CD8-positive, alpha-beta memory T cell (primary cell): ENCODE results near the gene RARRES2. TPM values are rescaled to one million over a fixed set of nuclear protein-coding genes. Genes with fewer than 3 reads are reported as not detected.
"Not testable (repeated sequence)": the region's sequence is repeated elsewhere in the genome, so short reads cannot be mapped to it uniquely, and the experiment has no call there.

ENCODE experiments used
- CTCF ChIA-PET: fragments of 350-600 bp; sonication (Branson Sonifier 250); formaldehyde crosslinking; loops from one replicate; lab custom pipeline; 2021; ENCODE audit warnings: antibody characterized with exemption; lab: Charles Lee
- POLR2A ChIA-PET: fragments of 350-600 bp; sonication (Branson Sonifier 250); formaldehyde crosslinking; loops from one replicate; lab custom pipeline; 2021; ENCODE audit warnings: antibody characterized with exemption; lab: Charles Lee
- DNase-seq, 5 donors: peaks; one replicate each; pipeline versions ENCODE4 v3.0.0 to v3.0.0-alpha.2; 2020 to 2022; ENCODE audit warnings: mixed read lengths in 1 of 5
- H3K27ac ChIP-seq: one replicate; pipeline ENCODE4 v1.7.0; 2013; ENCODE audit warnings: low read depth, mild to moderate bottlenecking, low read length, moderate library complexity
- H3K27me3 ChIP-seq: 2 replicates; pipeline ENCODE4 v1.7.0; 2013; ENCODE audit warnings: low read length, mild to moderate bottlenecking; ENCODE audit not compliant: insufficient read depth, poor library complexity, severe bottlenecking
- H3K36me3 ChIP-seq: 2 replicates; pipeline ENCODE4 v1.7.0; 2013; ENCODE audit warnings: mild to moderate bottlenecking, low read length, moderate library complexity; ENCODE audit not compliant: insufficient read depth
- H3K4me1 ChIP-seq: 2 replicates; pipeline ENCODE4 v1.7.0; 2013; ENCODE audit warnings: mild to moderate bottlenecking, low read length, moderate library complexity; ENCODE audit not compliant: insufficient read depth
- H3K4me3 ChIP-seq: 2 replicates; pipeline ENCODE4 v1.7.0; 2013; ENCODE audit warnings: mild to moderate bottlenecking, low read length
- H3K9me3 ChIP-seq: 2 replicates; pipeline ENCODE4 v1.7.0; 2013; ENCODE audit warnings: mild to moderate bottlenecking, low read length
- H3K27ac Mint-ChIP-seq, 8 donors: one replicate each; pipeline ENCODE4 v1.8.0; 2020 to 2021; ENCODE audit warnings: mixed read lengths in 8 of 8, mild to moderate bottlenecking in 6 of 8, inconsistent platforms in 3 of 8, moderate library complexity in 3 of 8
- H3K27me3 Mint-ChIP-seq, 2 donors: one replicate each; pipeline ENCODE4 v1.8.0; 2020 to 2021; ENCODE audit warnings: mixed read lengths in 2 of 2, mild to moderate bottlenecking in 1 of 2, moderate library complexity in 1 of 2
- H3K36me3 Mint-ChIP-seq, 3 donors: one replicate each; pipeline ENCODE4 v1.8.0; 2020 to 2021; ENCODE audit warnings: mixed read lengths in 3 of 3, inconsistent platforms in 1 of 3, mild to moderate bottlenecking in 1 of 3
- H3K4me1 Mint-ChIP-seq, 3 donors: one replicate each; pipeline ENCODE4 v1.8.0; 2020 to 2021; ENCODE audit warnings: mixed read lengths in 3 of 3, inconsistent platforms in 1 of 3, mild to moderate bottlenecking in 1 of 3
- H3K4me3 Mint-ChIP-seq, 7 donors: one replicate each; pipeline ENCODE4 v1.8.0; 2020 to 2021; ENCODE audit warnings: mixed read lengths in 7 of 7, mild to moderate bottlenecking in 6 of 7, moderate library complexity in 4 of 7, inconsistent platforms in 2 of 7
- H3K9me3 Mint-ChIP-seq, 5 donors: one replicate each; pipeline ENCODE4 v1.8.0; 2020 to 2022; ENCODE audit warnings: mixed read lengths in 5 of 5, mild to moderate bottlenecking in 3 of 5, moderate library complexity in 2 of 5, inconsistent platforms in 1 of 5
- polyA plus RNA-seq: library from polyadenylated mRNA; unstranded; fragments of 300-500 nt; fragmentation: Illumina TruSeq; gene quantifications from one replicate; pipeline ENCODE4 v1.2.3, GENCODE V29; 2021
- total RNA-seq, 2 experiments: library from RNA; stranded (reverse); gene quantifications; one replicate each; pipeline ENCODE4 v1.2.3, GENCODE V29; 2021

The RARRES2 gene
- not detected for total RNA-seq
- polyA plus RNA-seq = not detected

DNA sequence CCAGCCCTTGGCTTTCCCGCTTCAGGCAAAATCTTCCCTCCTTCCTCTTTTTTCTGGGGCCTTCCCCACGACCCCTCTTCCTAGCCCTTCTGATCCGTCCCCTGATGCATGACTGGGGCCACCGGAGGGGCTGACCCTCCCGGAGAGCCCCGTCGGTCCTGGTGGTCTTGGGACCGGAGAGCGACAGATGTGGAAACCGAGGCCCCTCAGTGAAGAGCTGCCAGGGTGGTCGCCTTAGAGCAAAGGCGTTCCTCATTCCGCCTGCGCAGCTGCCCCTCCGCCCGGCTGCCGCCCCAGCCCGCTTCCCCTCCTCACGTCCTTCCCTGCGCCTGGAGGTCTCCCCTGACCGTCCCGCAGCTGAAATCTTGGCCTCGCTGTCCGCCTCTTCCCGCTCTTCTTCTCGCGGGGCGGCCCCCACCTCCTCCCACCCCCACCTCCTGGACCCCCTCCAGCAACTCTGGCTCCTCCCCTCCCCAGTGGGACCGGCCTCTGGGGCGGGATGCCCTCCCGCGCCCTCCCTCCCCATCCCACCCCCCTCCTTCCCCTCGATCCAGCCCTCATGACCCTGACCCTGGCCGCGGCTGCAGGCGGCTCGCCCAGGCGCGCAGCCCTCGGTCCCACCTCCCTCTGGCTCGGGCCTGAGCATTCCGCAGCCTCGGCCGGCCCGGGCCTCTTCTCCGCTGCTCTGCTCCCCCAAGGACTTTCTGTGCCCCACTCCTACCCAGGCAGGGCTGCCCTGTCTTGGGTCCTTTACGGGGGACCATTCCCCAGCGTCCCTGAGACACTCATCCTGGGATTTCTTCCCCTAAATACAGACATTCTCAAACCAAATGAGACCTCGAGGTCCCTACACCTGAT, at the start of gene RARRES2:
Gene RARRES2, minus strand, starts transcription at position 367 of the 858 bp plus-strand sequence. CDS start 1,020 bp downstream, outside the sequence.
- no peak within 1 kb of the TSS for H3K4me3 ChIP-seq
- no peaks in the 10 kb centered on the region for H3K9me3 ChIP-seq
- peaks cover 0 to 20% (median 5%) of the 10 kb centered on the region in 3 donors for H3K4me1 Mint-ChIP-seq
- H3K36me3 ChIP-seq = no peaks in the 10 kb centered on the region
- no peak within 1 kb of the TSS for H3K4me3 Mint-ChIP-seq
- no peak within 1 kb of the TSS for H3K27ac ChIP-seq
- DNase-seq = no peak
- H3K9me3 Mint-ChIP-seq = peaks cover 0 to 12% (median 8%) of the 10 kb centered on the region in 5 donors
- peaks cover 3% of the 10 kb centered on the region for H3K27me3 ChIP-seq
- peaks cover 4% of the 10 kb centered on the region for H3K4me1 ChIP-seq
- peaks cover 37 to 46% of the 10 kb centered on the region in 2 donors for H3K27me3 Mint-ChIP-seq
- POLR2A ChIA-PET = no interaction called here
- peak within 1 kb of the TSS in 3 of 8 donors; percentile 2 to 58 (median 12) for H3K27ac Mint-ChIP-seq
- CTCF ChIA-PET = no interaction called here
- peaks cover 3 to 8% (median 8%) of the 10 kb centered on the region in 3 donors for H3K36me3 Mint-ChIP-seq

DNA sequence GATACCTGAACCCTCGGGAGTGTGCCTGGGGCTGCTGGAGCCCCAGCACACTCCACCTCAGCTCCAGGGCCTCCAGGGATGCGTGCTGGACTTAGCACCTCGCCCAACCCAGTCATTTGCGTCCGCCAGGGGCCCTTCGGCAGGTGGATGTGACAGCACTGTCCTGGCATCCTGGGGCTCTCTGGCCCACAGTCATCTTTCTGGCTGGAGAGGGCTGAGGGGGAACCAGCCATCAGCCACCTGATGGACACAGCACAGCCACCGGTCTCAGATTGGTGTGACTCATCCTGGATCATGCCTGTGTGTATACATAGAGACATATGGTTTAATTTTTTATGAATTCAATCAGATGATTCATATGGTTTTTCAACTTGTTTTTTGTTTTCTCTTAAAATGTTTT, 48.8 kb upstream of the RARRES2 start:
- Mint-ChIP-seq H3K9me3 (no peaks in the 10 kb centered on the region), H3K36me3 (peaks cover 0 to 4% (median 4%) of the 10 kb centered on the region in 3 donors), H3K27me3 (peaks cover 0 to 2% of the 10 kb centered on the region in 2 donors), H3K4me1 (peaks cover 0 to 7% (median 0%) of the 10 kb centered on the region in 3 donors), H3K27ac (no peak overlapping the region), H3K4me3 (no peak overlapping the region)
- no peak for DNase-seq
- H3K4me3 ChIP-seq = no peak overlapping the region
- H3K36me3 ChIP-seq = no peaks in the 10 kb centered on the region
- H3K4me1 ChIP-seq = no peaks in the 10 kb centered on the region
- H3K27me3 ChIP-seq = no peaks in the 10 kb centered on the region
- ChIA-PET POLR2A (interaction anchor here (0.6 kb wide), 1 partner anchor 11 kb away, joined by 3 read pairs; no protein-coding TSS in a partner anchor), CTCF (no interaction called here)
- no peaks in the 10 kb centered on the region for H3K9me3 ChIP-seq
- H3K27ac ChIP-seq = no peak overlapping the region

DNA sequence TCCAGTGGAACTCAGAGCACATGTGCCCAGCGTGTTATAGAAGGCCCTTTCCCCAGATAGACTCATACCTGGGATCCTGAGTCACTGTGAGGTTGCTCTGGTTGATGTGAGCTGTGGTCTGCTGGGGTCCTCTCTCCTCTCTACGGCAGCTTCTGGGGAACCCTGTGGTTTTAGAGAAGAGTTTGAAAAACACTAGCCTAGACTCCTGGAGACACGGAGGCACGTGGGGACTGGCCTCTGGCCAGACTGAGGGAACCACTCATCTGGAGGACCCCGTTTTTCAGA, 48.0 kb upstream of the RARRES2 start:
- no peaks in the 10 kb centered on the region for H3K4me1 Mint-ChIP-seq
- CTCF ChIA-PET = no interaction called here
- no peak overlapping the region for H3K4me3 Mint-ChIP-seq

DNA sequence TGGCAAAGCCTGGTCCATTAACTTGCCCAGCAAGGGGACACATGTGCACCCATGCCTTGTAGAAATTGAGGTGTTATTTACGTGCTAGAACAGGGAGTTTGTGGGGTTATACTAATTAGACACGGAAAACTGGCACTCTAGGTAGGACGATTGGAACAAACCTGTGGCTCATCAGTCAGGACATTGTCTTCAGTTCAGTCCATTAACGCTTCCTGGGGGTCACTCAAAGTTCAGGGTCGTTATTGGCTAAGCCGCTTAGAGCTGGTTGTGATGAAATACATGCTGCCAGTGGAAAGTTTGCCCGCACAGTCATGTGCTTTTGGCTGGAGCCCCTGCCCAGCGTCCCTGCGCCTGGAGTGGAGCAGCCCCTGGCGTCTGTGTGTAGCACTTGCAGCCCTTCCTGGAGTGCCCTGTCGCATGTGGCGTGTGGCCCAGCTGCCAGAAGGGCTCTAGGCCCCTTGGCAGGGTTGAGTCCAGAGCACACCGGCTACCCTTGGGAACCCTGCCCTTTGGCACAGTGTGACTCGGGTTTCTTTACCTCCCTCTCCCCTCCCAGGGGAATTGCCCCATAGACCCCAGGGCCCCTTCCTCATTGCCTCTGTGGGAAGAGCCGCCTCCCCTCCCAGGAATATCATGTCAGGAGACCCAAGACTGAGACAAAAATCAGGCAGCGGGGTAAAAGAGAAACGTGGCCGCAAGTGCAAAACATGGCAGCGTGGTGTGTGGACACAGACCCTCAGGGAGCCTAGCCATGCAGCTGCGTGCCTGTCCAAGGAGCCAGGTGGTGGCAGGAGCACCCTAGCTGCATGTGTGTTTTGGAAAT, 47.5 kb upstream of the RARRES2 start:
- H3K9me3 ChIP-seq = no peaks in the 10 kb centered on the region

More for the DNA sequence above, 48.0 kb upstream of the RARRES2 start:
- Mint-ChIP-seq H3K27me3 (peaks cover 0 to 2% of the 10 kb centered on the region in 2 donors), H3K27ac (no peak overlapping the region), H3K36me3 (peaks cover 0 to 4% (median 4%) of the 10 kb centered on the region in 3 donors), H3K9me3 (no peaks in the 10 kb centered on the region)
- Histone ChIP-seq H3K4me3 (no peak overlapping the region), H3K4me1 (no peaks in the 10 kb centered on the region), H3K9me3 (no peaks in the 10 kb centered on the region), H3K27ac (no peak overlapping the region), H3K27me3 (no peaks in the 10 kb centered on the region), H3K36me3 (no peaks in the 10 kb centered on the region)
- POLR2A ChIA-PET = no interaction called here
- no peak for DNase-seq

DNA sequence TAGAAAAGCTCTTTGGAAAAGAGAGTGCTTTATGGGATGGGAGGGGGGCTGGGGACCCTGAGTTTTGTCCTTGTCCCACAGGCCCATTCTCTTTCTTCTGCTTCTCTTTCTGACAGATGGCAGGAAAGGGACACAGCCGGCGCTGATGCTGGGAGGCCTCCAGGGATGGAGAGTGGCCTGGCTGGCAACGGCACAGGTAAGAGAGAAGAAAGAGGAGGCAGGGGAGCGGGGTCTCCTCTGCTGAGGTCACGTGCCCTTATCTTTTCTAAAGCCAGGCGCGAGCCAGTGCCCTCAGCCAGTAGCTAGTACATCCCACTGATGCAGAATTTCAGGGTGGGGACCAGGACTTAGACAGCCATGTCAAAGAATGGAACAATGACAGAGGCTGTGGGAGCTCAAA, 46.9 kb upstream of the RARRES2 start:
- no peak overlapping the region for H3K27ac ChIP-seq
- H3K9me3 Mint-ChIP-seq = no peaks in the 10 kb centered on the region
- POLR2A ChIA-PET = no interaction called here
- peaks cover 0 to 2% of the 10 kb centered on the region in 2 donors for H3K27me3 Mint-ChIP-seq
- H3K36me3 Mint-ChIP-seq = peaks cover 0 to 4% (median 4%) of the 10 kb centered on the region in 3 donors
- no peaks in the 10 kb centered on the region for H3K36me3 ChIP-seq
- H3K4me1 Mint-ChIP-seq = peaks cover 0 to under 1% (median 0%) of the 10 kb centered on the region in 3 donors
- H3K4me3 Mint-ChIP-seq = no peak overlapping the region
- H3K4me3 ChIP-seq = no peak overlapping the region
- H3K9me3 ChIP-seq = no peaks in the 10 kb centered on the region
- no peak overlapping the region for H3K27ac Mint-ChIP-seq
- CTCF ChIA-PET = no interaction called here
- DNase-seq = no peak
- H3K4me1 ChIP-seq = peaks cover 4% of the 10 kb centered on the region
- H3K27me3 ChIP-seq = no peaks in the 10 kb centered on the region

More for the DNA sequence above, 47.5 kb upstream of the RARRES2 start:
- no peak for DNase-seq
- no peaks in the 10 kb centered on the region for H3K36me3 ChIP-seq
- ChIA-PET POLR2A (no interaction called here), CTCF (no interaction called here)
- Mint-ChIP-seq H3K36me3 (peaks cover 0 to 4% (median 4%) of the 10 kb centered on the region in 3 donors), H3K4me1 (no peaks in the 10 kb centered on the region), H3K27ac (no peak overlapping the region), H3K27me3 (peaks cover 0 to 2% of the 10 kb centered on the region in 2 donors), H3K4me3 (no peak overlapping the region), H3K9me3 (no peaks in the 10 kb centered on the region)
- no peak overlapping the region for H3K27ac ChIP-seq
- no peaks in the 10 kb centered on the region for H3K4me1 ChIP-seq
- H3K4me3 ChIP-seq = no peak overlapping the region
- no peaks in the 10 kb centered on the region for H3K27me3 ChIP-seq

DNA sequence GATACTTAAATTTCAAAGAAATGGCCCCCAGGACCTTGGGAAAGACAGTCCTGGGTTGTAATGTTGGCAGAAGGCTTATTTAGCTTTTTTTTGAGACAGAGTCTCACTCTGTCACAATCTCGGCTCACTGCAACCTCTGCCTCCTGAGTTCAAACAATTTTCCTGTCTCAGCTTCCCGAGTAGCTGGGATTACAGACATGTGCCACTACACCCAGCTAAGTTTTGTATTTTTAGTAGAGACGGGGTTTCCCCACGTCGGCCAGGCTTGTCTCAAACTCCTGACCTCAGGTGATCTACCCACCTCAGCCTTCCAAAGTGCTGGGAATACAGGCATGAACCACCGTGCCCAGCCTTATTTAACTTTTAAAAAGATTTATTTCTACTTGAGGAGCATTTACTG, 44.5 kb upstream of the RARRES2 start:
- not testable (repeated sequence) for H3K4me1 ChIP-seq, H3K27ac ChIP-seq, H3K27ac Mint-ChIP-seq, H3K4me3 ChIP-seq, H3K27me3 Mint-ChIP-seq, H3K36me3 Mint-ChIP-seq, H3K36me3 ChIP-seq, H3K4me3 Mint-ChIP-seq, DNase-seq, H3K9me3 Mint-ChIP-seq, H3K9me3 ChIP-seq, H3K4me1 Mint-ChIP-seq, H3K27me3 ChIP-seq
- POLR2A ChIA-PET = interaction anchor here (0.7 kb wide), 1 partner anchor 95 kb away, joined by 3 read pairs; no protein-coding TSS in a partner anchor
- CTCF ChIA-PET = interaction anchor here (1.2 to 2.1 kb wide), 2 partner anchors 21 to 25 kb away, joined by 4 to 5 read pairs; no protein-coding TSS in a partner anchor

DNA sequence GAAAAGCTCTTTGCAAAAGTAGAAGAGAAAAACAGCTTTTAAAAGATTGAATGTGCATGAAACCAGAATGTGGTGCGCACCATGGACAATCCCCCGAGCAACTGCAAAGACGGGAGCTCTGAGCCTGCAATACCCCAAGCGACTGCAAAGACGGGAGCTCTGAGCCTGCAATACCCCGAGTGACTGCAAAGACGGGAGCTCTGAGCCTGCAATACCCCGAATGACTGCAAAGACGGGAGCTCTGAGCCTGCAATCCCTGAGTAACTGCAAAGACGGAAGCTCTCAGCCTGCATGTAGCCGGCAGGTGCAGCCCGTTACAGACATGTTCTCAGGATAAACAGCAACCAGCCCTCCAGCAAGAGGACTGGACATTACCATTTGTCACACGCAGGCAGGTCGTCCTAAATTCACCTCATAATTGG, 43.9 kb upstream of the RARRES2 start:
- H3K27me3 ChIP-seq = no peaks in the 10 kb centered on the region
- H3K27me3 Mint-ChIP-seq = peaks cover 0 to 2% of the 10 kb centered on the region in 2 donors
- H3K4me3 ChIP-seq = no peak overlapping the region
- peak overlapping the region in 1 of 7 donors; percentile 20 for H3K4me3 Mint-ChIP-seq
- ChIA-PET POLR2A (no interaction called here), CTCF (interaction anchor here (1.4 to 2.1 kb wide), 2 partner anchors 17 to 21 kb away, joined by 3 to 5 read pairs; no protein-coding TSS in a partner anchor)
- H3K27ac ChIP-seq = no peak overlapping the region
- H3K36me3 ChIP-seq = no peaks in the 10 kb centered on the region
- H3K9me3 ChIP-seq = no peaks in the 10 kb centered on the region
- H3K9me3 Mint-ChIP-seq = no peaks in the 10 kb centered on the region
- peaks cover 4% of the 10 kb centered on the region for H3K4me1 ChIP-seq
- no peak for DNase-seq
- peaks cover 2 to 14% (median 9%) of the 10 kb centered on the region in 3 donors for H3K4me1 Mint-ChIP-seq
- peak overlapping the region in 2 of 8 donors; percentile 17 to 38 for H3K27ac Mint-ChIP-seq
- H3K36me3 Mint-ChIP-seq = peaks cover 0 to 1% (median 0%) of the 10 kb centered on the region in 3 donors
